Kidney epithelial cell (primary cell): ENCODE measurements around the gene SUN1. TPM values are rescaled to one million over a fixed set of nuclear protein-coding genes. Genes with fewer than 3 reads are reported as not detected.
A peak's percentile ranks its signal among the peaks of the same experiment; 100 is the strongest.

Experiments
- DNase-seq: peaks from one replicate; pipeline ENCODE4 v3.0.0-alpha.2; 2010; ENCODE audit warnings: low read depth
- H3K27me3 ChIP-seq: 2 replicates; pipeline ENCODE4 v1.6.0; 2011; ENCODE audit warnings: low read length; ENCODE audit not compliant: control insufficient read depth, insufficient read depth
- H3K36me3 ChIP-seq: 2 replicates; pipeline ENCODE4 v1.5.1; 2011; ENCODE audit warnings: low read length; ENCODE audit not compliant: control insufficient read depth, insufficient read depth
- H3K4me3 ChIP-seq: 2 replicates; pipeline ENCODE4 v1.5.1; 2011; ENCODE audit warnings: low read depth, mild to moderate bottlenecking, control low read depth, low read length
- total RNA-seq: library from RNA; depleted of rRNA; stranded (reverse); fragments of >200 nt; gene quantifications from 2 replicates; pipeline ENCODE4 v1.2.3, GENCODE V29; 2015
- TF ChIP-seq, protein P1 (sequence below): IDR thresholded peaks from 2 replicates; pipeline ENCODE4 v1.5.1; 2011; ENCODE audit warnings: mild to moderate bottlenecking, moderate library complexity, low read length, control low read depth, inconsistent platforms; ENCODE audit not compliant: insufficient read depth, poor library complexity, severe bottlenecking

Gene SUN1
- total RNA-seq = 192 and 220 TPM in 2 replicates

- Histone ChIP-seq H3K36me3 (no peaks in the 10 kb centered on the region), H3K27me3 (no peaks in the 10 kb centered on the region), H3K4me3 (peak within 1 kb of the TSS; percentile 2)
- DNase-seq = peak; percentile 84
- TF ChIP-seq, protein P1, sequence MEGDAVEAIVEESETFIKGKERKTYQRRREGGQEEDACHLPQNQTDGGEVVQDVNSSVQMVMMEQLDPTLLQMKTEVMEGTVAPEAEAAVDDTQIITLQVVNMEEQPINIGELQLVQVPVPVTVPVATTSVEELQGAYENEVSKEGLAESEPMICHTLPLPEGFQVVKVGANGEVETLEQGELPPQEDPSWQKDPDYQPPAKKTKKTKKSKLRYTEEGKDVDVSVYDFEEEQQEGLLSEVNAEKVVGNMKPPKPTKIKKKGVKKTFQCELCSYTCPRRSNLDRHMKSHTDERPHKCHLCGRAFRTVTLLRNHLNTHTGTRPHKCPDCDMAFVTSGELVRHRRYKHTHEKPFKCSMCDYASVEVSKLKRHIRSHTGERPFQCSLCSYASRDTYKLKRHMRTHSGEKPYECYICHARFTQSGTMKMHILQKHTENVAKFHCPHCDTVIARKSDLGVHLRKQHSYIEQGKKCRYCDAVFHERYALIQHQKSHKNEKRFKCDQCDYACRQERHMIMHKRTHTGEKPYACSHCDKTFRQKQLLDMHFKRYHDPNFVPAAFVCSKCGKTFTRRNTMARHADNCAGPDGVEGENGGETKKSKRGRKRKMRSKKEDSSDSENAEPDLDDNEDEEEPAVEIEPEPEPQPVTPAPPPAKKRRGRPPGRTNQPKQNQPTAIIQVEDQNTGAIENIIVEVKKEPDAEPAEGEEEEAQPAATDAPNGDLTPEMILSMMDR = no peak
Observed at GRCh38 chr7:832167-832967, at the start of gene SUN1. Gene SUN1 (plus strand): TSS chr7:832476. CDS start chr7:832525, 49 bp downstream.

GRCh38 chr7:782718-783449 is 49.4 kb upstream of the SUN1 start:
- Histone ChIP-seq H3K27me3 (no peaks in the 10 kb centered on the region), H3K4me3 (no peak overlapping the region), H3K36me3 (no peaks in the 10 kb centered on the region)
- TF ChIP-seq, protein P1 = no peak
- DNase-seq = no peak

GRCh38 chr7:783556-784490 is 48.5 kb upstream of the SUN1 start:
- no peak for DNase-seq
- TF ChIP-seq, protein P1 = no peak
- no peaks in the 10 kb centered on the region for H3K36me3 ChIP-seq
- no peaks in the 10 kb centered on the region for H3K27me3 ChIP-seq
- no peak overlapping the region for H3K4me3 ChIP-seq

DNA sequence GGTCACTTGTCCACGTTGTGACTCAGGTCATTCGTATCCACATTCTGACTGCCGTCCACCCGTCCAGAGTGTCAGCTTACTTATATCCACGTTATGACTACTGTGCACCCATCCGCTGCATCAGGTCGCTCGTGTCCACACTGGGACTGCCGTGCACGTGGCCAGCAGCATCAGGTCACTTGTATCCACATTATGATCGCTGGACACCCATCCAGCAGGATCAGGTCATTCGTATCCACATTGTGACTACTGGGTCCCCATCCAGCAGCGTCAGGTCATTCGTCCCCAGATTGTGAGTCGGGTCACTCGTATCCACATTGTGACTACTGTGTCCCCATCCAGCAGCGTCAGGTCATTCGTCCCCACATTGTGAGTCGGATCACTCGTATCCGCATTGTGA is 47.3 kb upstream of the SUN1 start:
- no peaks in the 10 kb centered on the region for H3K36me3 ChIP-seq
- TF ChIP-seq, protein P1 = no peak

GRCh38 chr7:785416-785815 is 46.9 kb upstream of the SUN1 start:
- Histone ChIP-seq H3K27me3 (no peaks in the 10 kb centered on the region), H3K4me3 (no peak overlapping the region), H3K36me3 (no peaks in the 10 kb centered on the region)
- no peak for DNase-seq
- TF ChIP-seq, protein P1 = no peak

More for the DNA sequence above, 47.3 kb upstream of the SUN1 start:
- no peak overlapping the region for H3K4me3 ChIP-seq
- no peak for DNase-seq
- no peaks in the 10 kb centered on the region for H3K27me3 ChIP-seq
